ENCODE data around the gene B4GALT2. TPM values are rescaled to one million over a fixed set of nuclear protein-coding genes. Genes with fewer than 3 reads are reported as not detected.

B4GALT2 gene
- total RNA-seq, 1 donor from 2014 or later, result 61.7 TPM

GRCh38 chr1:44034423-44034822 lies 55.4 kb downstream of the B4GALT2 start:
- Mint-ChIP-seq H3K9me3 (ENCODE audit: low read depth) (no peaks in the 10 kb centered on the region), H3K36me3 (ENCODE audit: insufficient read depth) (no peaks in the 10 kb centered on the region), H3K4me1 (ENCODE audit: low read depth) (peaks cover 29% of the 10 kb centered on the region), H3K27ac (no peak overlapping the region), H3K4me3 (ENCODE audit: low read depth) (no peak overlapping the region), H3K27me3 (no peaks in the 10 kb centered on the region)
- no peak for DNase-seq (ENCODE audit: low spot score, unreplicated experiment)
- TF ChIP-seq CTCF (IDR thresholded peaks at IDR 0.05; ENCODE audit: unreplicated experiment), result no peak

- no peak for TF ChIP-seq CTCF (IDR thresholded peaks at IDR 0.05; ENCODE audit: unreplicated experiment)
- no peaks in the 10 kb centered on the region for H3K27me3 Mint-ChIP-seq
- H3K9me3 Mint-ChIP-seq (ENCODE audit: low read depth), result no peaks in the 10 kb centered on the region
- H3K4me3 Mint-ChIP-seq (ENCODE audit: low read depth), result no peak overlapping the region
- DNase-seq (ENCODE audit: low spot score, unreplicated experiment), result no peak
- no peaks in the 10 kb centered on the region for H3K36me3 Mint-ChIP-seq (ENCODE audit: insufficient read depth)
- peaks cover 26% of the 10 kb centered on the region for H3K4me1 Mint-ChIP-seq (ENCODE audit: low read depth)
- no peak overlapping the region for H3K27ac Mint-ChIP-seq
Observed at GRCh38 chr1:44034976-44035716, 56.1 kb downstream of the B4GALT2 start.

- no peak for DNase-seq (ENCODE audit: low spot score, unreplicated experiment)
- no peaks in the 10 kb centered on the region for H3K27me3 Mint-ChIP-seq
- H3K4me1 Mint-ChIP-seq (ENCODE audit: low read depth), result peaks cover 26% of the 10 kb centered on the region
- no peak for TF ChIP-seq CTCF (IDR thresholded peaks at IDR 0.05; ENCODE audit: unreplicated experiment)
- H3K4me3 Mint-ChIP-seq (ENCODE audit: low read depth), result no peak overlapping the region
- H3K27ac Mint-ChIP-seq, result no peak overlapping the region
- no peaks in the 10 kb centered on the region for H3K9me3 Mint-ChIP-seq (ENCODE audit: low read depth)
- no peaks in the 10 kb centered on the region for H3K36me3 Mint-ChIP-seq (ENCODE audit: insufficient read depth)
Observed at GRCh38 chr1:44035726-44036408, 56.9 kb downstream of the B4GALT2 start.

GRCh38 chr1:44036409-44037139 lies 57.6 kb downstream of the B4GALT2 start:
- H3K27ac Mint-ChIP-seq, result no peak overlapping the region

More at GRCh38 chr1:44036409-44037139, 57.6 kb downstream of the B4GALT2 start:
- TF ChIP-seq CTCF (IDR thresholded peaks at IDR 0.05; ENCODE audit: unreplicated experiment), result peak; percentile 79
- H3K4me3 Mint-ChIP-seq (ENCODE audit: low read depth), result no peak overlapping the region
- H3K36me3 Mint-ChIP-seq (ENCODE audit: insufficient read depth), result no peaks in the 10 kb centered on the region
- H3K4me1 Mint-ChIP-seq (ENCODE audit: low read depth), result peaks cover 25% of the 10 kb centered on the region
- no peaks in the 10 kb centered on the region for H3K27me3 Mint-ChIP-seq
- H3K9me3 Mint-ChIP-seq (ENCODE audit: low read depth), result no peaks in the 10 kb centered on the region
- DNase-seq (ENCODE audit: low spot score, unreplicated experiment), result peak; percentile 49
